Upper lobe of right lung (tissue), 1 donor: ENCODE measurements around the gene SMIM45.

ENCODE experiments used
- ATAC-seq: fragments of 200-7000 bp; cut with Tn5 transposase; one replicate; pipeline ENCODE4 v1.9.1; 2020; ENCODE audit warnings: mild to moderate bottlenecking, moderate library complexity
- DNase-seq: peaks from one replicate; pipeline ENCODE4 v3.0.0-alpha.2; 2020
- H3K27ac ChIP-seq: fragments of 200-600 bp; one replicate; pipeline ENCODE4 v1.8.0; 2022
- H3K27me3 ChIP-seq: fragments of 200-600 bp; one replicate; pipeline ENCODE4 v1.8.0; 2022; ENCODE audit warnings: mild to moderate bottlenecking
- H3K36me3 ChIP-seq: fragments of 200-600 bp; one replicate; pipeline ENCODE4 v1.8.0; 2022
- H3K4me1 ChIP-seq: fragments of 200-600 bp; one replicate; pipeline ENCODE4 v1.8.0; 2022
- H3K4me3 ChIP-seq: fragments of 200-600 bp; one replicate; pipeline ENCODE4 v1.8.0; 2022; ENCODE audit warnings: mild to moderate bottlenecking
- H3K9me3 ChIP-seq: fragments of 200-600 bp; one replicate; pipeline ENCODE4 v1.8.0; 2022
- CTCF ChIP-seq: fragments of 200-600 bp; IDR thresholded peaks from one replicate; pipeline ENCODE4 v1.8.0; 2022; ENCODE audit warnings: antibody characterized with exemption
- intact Hi-C: fragments of 100-400 bp; cut with DNase I; formaldehyde crosslinking; loops from one replicate; pipeline ENCODE4 v1.11.0; 2022
- donor health status: DM: no; HTN: yes; CAD: no; lungs with severe emphysema.

The SMIM45 gene

GRCh38 chr22:41915035-41915785 lies 36.7 kb upstream of the SMIM45 start, which contains the start of gene SHISA8:
Gene SHISA8 (minus strand): TSS chr22:41915074. CDS start chr22:41914667, 407 bp downstream.
- Histone ChIP-seq H3K4me1 (peaks cover 32% of the 10 kb centered on the region), H3K9me3 (no peaks in the 10 kb centered on the region), H3K27ac (no peak within 1 kb of the TSS), H3K36me3 (no peaks in the 10 kb centered on the region), H3K4me3 (peak within 1 kb of the TSS; percentile 29), H3K27me3 (peaks cover 74% of the 10 kb centered on the region)
- no peak for TF ChIP-seq CTCF
- intact Hi-C loops, result no loop called here
- ATAC-seq (peak; percentile 51), DNase-seq (peak; percentile 78)

GRCh38 chr22:41915786-41916493 lies 36.0 kb upstream of the SMIM45 start:
- intact Hi-C loops, result no loop called here
- Histone ChIP-seq H3K4me3 (no peak overlapping the region), H3K27me3 (peaks cover 67% of the 10 kb centered on the region), H3K36me3 (no peaks in the 10 kb centered on the region), H3K9me3 (no peaks in the 10 kb centered on the region), H3K4me1 (peaks cover 25% of the 10 kb centered on the region), H3K27ac (no peak overlapping the region)
- ATAC-seq (no peak), DNase-seq (no peak)
- no peak for TF ChIP-seq CTCF

GRCh38 chr22:41916745-41917358 lies 35.1 kb upstream of the SMIM45 start:
- peaks cover 57% of the 10 kb centered on the region for H3K27me3 ChIP-seq
- no peak overlapping the region for H3K27ac ChIP-seq
- DNase-seq (no peak), ATAC-seq (no peak)
- no peaks in the 10 kb centered on the region for H3K36me3 ChIP-seq
- no peak overlapping the region for H3K4me3 ChIP-seq
- TF ChIP-seq CTCF, result no peak
- no peaks in the 10 kb centered on the region for H3K9me3 ChIP-seq
- intact Hi-C loops, result no loop called here
- peaks cover 22% of the 10 kb centered on the region for H3K4me1 ChIP-seq

GRCh38 chr22:41917375-41917902 lies 34.5 kb upstream of the SMIM45 start:
- Histone ChIP-seq H3K27ac (no peak overlapping the region), H3K36me3 (no peaks in the 10 kb centered on the region), H3K27me3 (peaks cover 52% of the 10 kb centered on the region), H3K4me1 (peaks cover 22% of the 10 kb centered on the region), H3K4me3 (no peak overlapping the region), H3K9me3 (no peaks in the 10 kb centered on the region)
- intact Hi-C loops, result no loop called here
- DNase-seq (no peak), ATAC-seq (no peak)
- TF ChIP-seq CTCF, result no peak

- H3K27ac ChIP-seq, result no peak overlapping the region
- intact Hi-C loops, result no loop called here
- no peak overlapping the region for H3K4me3 ChIP-seq
- ATAC-seq (peak; percentile 20), DNase-seq (no peak)
- H3K27me3 ChIP-seq, result peaks cover 44% of the 10 kb centered on the region
- H3K4me1 ChIP-seq, result peaks cover 22% of the 10 kb centered on the region
- H3K36me3 ChIP-seq, result no peaks in the 10 kb centered on the region
- no peak for TF ChIP-seq CTCF
- H3K9me3 ChIP-seq, result no peaks in the 10 kb centered on the region
These were observed 33.8 kb upstream of the SMIM45 start for GRCh38 chr22:41917903-41918791.
